CD4-positive, CD25-positive, alpha-beta regulatory T cell (primary cell): Measurements from ENCODE around the gene TIAM1. TPM values are rescaled to one million over a fixed set of nuclear protein-coding genes. Genes with fewer than 3 reads are reported as not detected.

Experiments used
- ATAC-seq, 2 donors: fragments of 150-1000 bp; cut with Tn5 transposase; one replicate each; pipeline ENCODE4 v1.10.0; 2021; ENCODE audit warnings: low read depth in 2 of 2, moderate number of reproducible peaks in 2 of 2, moderate library complexity in 1 of 2
- DNase-seq, 3 donors: peaks; one replicate each; pipeline versions ENCODE4 v3.0.0 to v3.0.0-alpha.2; 2012 to 2022; ENCODE audit warnings: mixed read lengths in 1 of 3
- H3K27ac ChIP-seq: one replicate; pipeline ENCODE4 v1.7.0; 2013; ENCODE audit warnings: mild to moderate bottlenecking, low read length; ENCODE audit not compliant: insufficient read depth, poor library complexity, severe bottlenecking
- H3K27me3 ChIP-seq: one replicate; pipeline ENCODE4 v1.7.0; 2013; ENCODE audit warnings: low read length; ENCODE audit not compliant: control insufficient read depth, insufficient read depth
- H3K36me3 ChIP-seq: one replicate; pipeline ENCODE4 v1.7.0; 2013; ENCODE audit warnings: mild to moderate bottlenecking, low read length, moderate library complexity; ENCODE audit not compliant: control insufficient read depth, insufficient read depth
- H3K4me1 ChIP-seq: 2 replicates; pipeline ENCODE4 v1.7.0; 2013; ENCODE audit warnings: mild to moderate bottlenecking, low read length; ENCODE audit not compliant: insufficient read depth, control insufficient read depth, poor library complexity, severe bottlenecking
- H3K4me3 ChIP-seq: one replicate; pipeline ENCODE4 v1.7.0; 2013; ENCODE audit warnings: low read depth, mild to moderate bottlenecking, low read length, moderate library complexity
- H3K9me3 ChIP-seq, 2 experiments: 1 replicate in 1 of 2; 2 replicates in 1 of 2; pipeline ENCODE4 v1.7.0; 2013; ENCODE audit warnings: low read length in 2 of 2, mild to moderate bottlenecking in 1 of 2, moderate library complexity in 1 of 2; ENCODE audit not compliant: control insufficient read depth in 2 of 2
- H3K27ac Mint-ChIP-seq, 3 donors: one replicate each; pipeline ENCODE4 v1.8.0; 2020 to 2022; ENCODE audit warnings: mild to moderate bottlenecking in 3 of 3, mixed read lengths in 3 of 3, moderate library complexity in 2 of 3
- H3K27me3 Mint-ChIP-seq: one replicate; pipeline ENCODE4 v1.8.0; 2022; ENCODE audit warnings: mild to moderate bottlenecking, mixed read lengths
- H3K36me3 Mint-ChIP-seq: one replicate; pipeline ENCODE4 v1.8.0; 2020; ENCODE audit warnings: mixed read lengths
- H3K4me1 Mint-ChIP-seq, 4 donors: one replicate each; pipeline ENCODE4 v1.8.0; 2020 to 2022; ENCODE audit warnings: mixed read lengths in 4 of 4, mild to moderate bottlenecking in 1 of 4
- H3K4me3 Mint-ChIP-seq, 4 donors: one replicate each; pipeline ENCODE4 v1.8.0; 2020 to 2022; ENCODE audit warnings: mild to moderate bottlenecking in 4 of 4, mixed read lengths in 4 of 4, moderate library complexity in 3 of 4
- H3K9me3 Mint-ChIP-seq, 7 donors: one replicate each; pipeline ENCODE4 v1.8.0; 2020 to 2022; ENCODE audit warnings: mixed read lengths in 7 of 7, mild to moderate bottlenecking in 3 of 7, moderate library complexity in 2 of 7
- polyA plus RNA-seq, 4 donors: library from polyadenylated mRNA; unstranded; fragments of 300-500 nt; fragmentation: Illumina TruSeq; gene quantifications; one replicate each; pipeline ENCODE4 v1.2.3, GENCODE V29; 2021
- total RNA-seq: library from RNA; stranded (reverse); gene quantifications from one replicate; pipeline ENCODE4 v1.2.3, GENCODE V29; 2022

The TIAM1 gene
- total and polyA plus RNA-seq, 5 donors from 2014 or later = 31.1 to 142 (median 35.2) TPM

GRCh38 chr21:31220575-31220974 lies 123.5 kb downstream of the TIAM1 start:
- Histone ChIP-seq H3K27ac (no peak overlapping the region), H3K27me3 (no peaks in the 10 kb centered on the region), H3K4me3 (no peak overlapping the region), H3K36me3 (no peaks in the 10 kb centered on the region), H3K9me3 (no peaks in the 10 kb centered on the region), H3K4me1 (no peaks in the 10 kb centered on the region)
- Mint-ChIP-seq H3K4me1 (no peaks in the 10 kb centered on the region), H3K27me3 (peaks cover 4% of the 10 kb centered on the region), H3K4me3 (no peak overlapping the region), H3K9me3 (no peaks in the 10 kb centered on the region), H3K27ac (no peak overlapping the region), H3K36me3 (peaks cover 4% of the 10 kb centered on the region)
- DNase-seq = no peak
- ATAC-seq = no peak

GRCh38 chr21:31218830-31219608 lies 125.0 kb downstream of the TIAM1 start:
- Mint-ChIP-seq H3K27ac (no peak overlapping the region), H3K9me3 (no peaks in the 10 kb centered on the region), H3K27me3 (peaks cover 4% of the 10 kb centered on the region), H3K36me3 (no peaks in the 10 kb centered on the region), H3K4me1 (peaks cover 0 to 2% (median 0%) of the 10 kb centered on the region in 4 donors), H3K4me3 (no peak overlapping the region)
- DNase-seq = no peak
- Histone ChIP-seq H3K27ac (no peak overlapping the region), H3K27me3 (no peaks in the 10 kb centered on the region), H3K36me3 (no peaks in the 10 kb centered on the region), H3K4me1 (no peaks in the 10 kb centered on the region), H3K9me3 (no peaks in the 10 kb centered on the region), H3K4me3 (no peak overlapping the region)
- ATAC-seq = no peak

GRCh38 chr21:31216206-31216605 lies 127.9 kb downstream of the TIAM1 start:
- Mint-ChIP-seq H3K27me3 (no peaks in the 10 kb centered on the region), H3K27ac (no peak overlapping the region), H3K9me3 (no peaks in the 10 kb centered on the region), H3K4me1 (peaks cover 0 to 2% (median 0%) of the 10 kb centered on the region in 4 donors), H3K4me3 (no peak overlapping the region), H3K36me3 (no peaks in the 10 kb centered on the region)
- no peak for DNase-seq
- no peak overlapping the region for H3K27ac ChIP-seq
- H3K27me3 ChIP-seq = no peaks in the 10 kb centered on the region
- H3K4me3 ChIP-seq = no peak overlapping the region
- no peaks in the 10 kb centered on the region for H3K9me3 ChIP-seq
- no peak for ATAC-seq
- no peaks in the 10 kb centered on the region for H3K4me1 ChIP-seq
- H3K36me3 ChIP-seq = no peaks in the 10 kb centered on the region

GRCh38 chr21:31213787-31214186 lies 130.3 kb downstream of the TIAM1 start:
- H3K9me3 Mint-ChIP-seq = no peaks in the 10 kb centered on the region
- no peak overlapping the region for H3K4me3 Mint-ChIP-seq
- H3K27me3 Mint-ChIP-seq = no peaks in the 10 kb centered on the region
- Histone ChIP-seq H3K27ac (no peak overlapping the region), H3K36me3 (no peaks in the 10 kb centered on the region), H3K4me1 (no peaks in the 10 kb centered on the region), H3K9me3 (no peaks in the 10 kb centered on the region), H3K27me3 (no peaks in the 10 kb centered on the region), H3K4me3 (no peak overlapping the region)
- no peak overlapping the region for H3K27ac Mint-ChIP-seq
- peak in 1 of 2 donors; percentile 50 for ATAC-seq
- H3K4me1 Mint-ChIP-seq = peaks cover 0 to 2% (median 0%) of the 10 kb centered on the region in 4 donors
- H3K36me3 Mint-ChIP-seq = no peaks in the 10 kb centered on the region
- DNase-seq = peak in 2 of 3 donors; percentile 33 to 40

GRCh38 chr21:31211836-31212235 lies 132.2 kb downstream of the TIAM1 start:
- no peak overlapping the region for H3K4me3 ChIP-seq
- no peaks in the 10 kb centered on the region for H3K36me3 Mint-ChIP-seq
- no peaks in the 10 kb centered on the region for H3K27me3 ChIP-seq
- H3K36me3 ChIP-seq = no peaks in the 10 kb centered on the region
- no peak for ATAC-seq
- H3K27ac Mint-ChIP-seq = no peak overlapping the region
- no peaks in the 10 kb centered on the region for H3K9me3 ChIP-seq
- H3K4me1 ChIP-seq = no peaks in the 10 kb centered on the region
- DNase-seq = no peak
- peaks cover 0 to 2% (median 0%) of the 10 kb centered on the region in 4 donors for H3K4me1 Mint-ChIP-seq
- H3K27me3 Mint-ChIP-seq = no peaks in the 10 kb centered on the region
- H3K9me3 Mint-ChIP-seq = no peaks in the 10 kb centered on the region
- H3K4me3 Mint-ChIP-seq = no peak overlapping the region
- no peak overlapping the region for H3K27ac ChIP-seq

GRCh38 chr21:31205412-31205811 lies 138.6 kb downstream of the TIAM1 start:
- H3K9me3 ChIP-seq = no peaks in the 10 kb centered on the region
- no peaks in the 10 kb centered on the region for H3K27me3 ChIP-seq
- no peak overlapping the region for H3K4me3 ChIP-seq
- Mint-ChIP-seq H3K4me1 (no peaks in the 10 kb centered on the region), H3K4me3 (no peak overlapping the region), H3K9me3 (no peaks in the 10 kb centered on the region), H3K27me3 (peaks cover 4% of the 10 kb centered on the region), H3K27ac (peak overlapping the region in 1 of 3 donors; percentile 50), H3K36me3 (no peaks in the 10 kb centered on the region)
- no peaks in the 10 kb centered on the region for H3K36me3 ChIP-seq
- DNase-seq (no peak), ATAC-seq (no peak)
- no peak overlapping the region for H3K27ac ChIP-seq
- no peaks in the 10 kb centered on the region for H3K4me1 ChIP-seq

GRCh38 chr21:31204801-31205200 lies 139.3 kb downstream of the TIAM1 start:
- Mint-ChIP-seq H3K27me3 (peaks cover 4% of the 10 kb centered on the region), H3K36me3 (no peaks in the 10 kb centered on the region), H3K4me3 (no peak overlapping the region), H3K9me3 (no peaks in the 10 kb centered on the region), H3K4me1 (no peaks in the 10 kb centered on the region), H3K27ac (no peak overlapping the region)
- DNase-seq = no peak
- H3K4me1 ChIP-seq = no peaks in the 10 kb centered on the region
- H3K27me3 ChIP-seq = no peaks in the 10 kb centered on the region
- no peaks in the 10 kb centered on the region for H3K9me3 ChIP-seq
- no peak for ATAC-seq
- H3K36me3 ChIP-seq = no peaks in the 10 kb centered on the region
- no peak overlapping the region for H3K4me3 ChIP-seq
- no peak overlapping the region for H3K27ac ChIP-seq

GRCh38 chr21:31203431-31204054 lies 140.5 kb downstream of the TIAM1 start:
- Mint-ChIP-seq H3K4me1 (peaks cover 0 to 6% (median 4%) of the 10 kb centered on the region in 4 donors), H3K9me3 (no peaks in the 10 kb centered on the region), H3K4me3 (no peak overlapping the region), H3K36me3 (no peaks in the 10 kb centered on the region), H3K27ac (no peak overlapping the region), H3K27me3 (peaks cover 4% of the 10 kb centered on the region)
- Histone ChIP-seq H3K4me1 (no peaks in the 10 kb centered on the region), H3K9me3 (no peaks in the 10 kb centered on the region), H3K4me3 (no peak overlapping the region), H3K36me3 (no peaks in the 10 kb centered on the region), H3K27ac (no peak overlapping the region), H3K27me3 (no peaks in the 10 kb centered on the region)
- no peak for ATAC-seq
- DNase-seq = no peak
